HEK293 (cell line): ENCODE results near the gene AKAP6.

Source experiments
- CTCF ChIA-PET: fragments of 350-600 bp; formaldehyde crosslinking; extraction: SDS; loops from one replicate; lab custom pipeline; 2021; ENCODE audit warnings: antibody characterized with exemption; lab: Yijun Ruan, JAX
- POLR2A ChIA-PET: fragments of 300-600 bp; formaldehyde crosslinking; extraction: SDS; loops from one replicate; lab custom pipeline; 2020; ENCODE audit warnings: antibody characterized with exemption, inconsistent platforms; lab: Yijun Ruan, JAX
- H3K27ac ChIP-seq: fragments of 200-500 bp; sonication (Bioruptor generic); 2 replicates; pipeline ENCODE4 v1.5.1; 2014; ENCODE audit warnings: low read depth, low read length, control low read depth, inconsistent platforms; ENCODE audit errors: extremely low read depth
- H3K36me3 ChIP-seq, 2 experiments: fragments of 200-500 bp in 1 of 2; sonication (Bioruptor generic) in 1 of 2; 1 replicate in 1 of 2; 2 replicates in 1 of 2; pipeline ENCODE4 v1.5.1; 2014 to 2017; ENCODE audit warnings: inconsistent platforms in 2 of 2, low read length in 2 of 2; ENCODE audit not compliant: control insufficient read depth in 2 of 2, insufficient read depth in 1 of 2
- H3K4me1 ChIP-seq: fragments of 200-500 bp; sonication (Bioruptor generic); 2 replicates; pipeline ENCODE4 v1.5.1; 2014; ENCODE audit warnings: mild to moderate bottlenecking, low read length, inconsistent platforms; ENCODE audit not compliant: control insufficient read depth, insufficient read depth
- H3K4me3 ChIP-seq: 2 replicates; pipeline ENCODE4 v1.5.1; 2011; ENCODE audit warnings: low read depth, mild to moderate bottlenecking, control low read depth, low read length, moderate library complexity
- H3K9me3 ChIP-seq: fragments of 200-500 bp; sonication (Bioruptor generic); 2 replicates; pipeline ENCODE4 v1.5.1; 2014; ENCODE audit warnings: low read depth, low read length, inconsistent platforms; ENCODE audit not compliant: control insufficient read depth, insufficient read depth
- AEBP2 ChIP-seq: fragments of 450-650 bp; formaldehyde crosslinking; IDR thresholded peaks from 2 replicates; pipeline ENCODE4 v1.5.1; 2016; ENCODE audit warnings: missing biosample characterization, missing genetic modification characterization, borderline replicate concordance
- FEZF1 ChIP-seq: fragments of 450-650 bp; formaldehyde crosslinking; IDR thresholded peaks from 2 replicates; pipeline ENCODE4 v1.5.1; 2016; ENCODE audit warnings: missing biosample characterization, missing genetic modification characterization
- GFI1B ChIP-seq: fragments of 450-650 bp; formaldehyde crosslinking; IDR thresholded peaks from 2 replicates; pipeline ENCODE4 v1.5.1; 2016; ENCODE audit warnings: missing biosample characterization, missing genetic modification characterization
- IKZF3 ChIP-seq: fragments of 450-650 bp; IDR thresholded peaks from 2 replicates; pipeline ENCODE4 v1.5.0; 2018; ENCODE audit warnings: missing biosample characterization, mild to moderate bottlenecking, missing genetic modification characterization, moderate library complexity
- PATZ1 ChIP-seq: fragments of 450-650 bp; formaldehyde crosslinking; IDR thresholded peaks from 2 replicates; pipeline ENCODE4 v1.5.1; 2016; ENCODE audit warnings: missing biosample characterization, missing genetic modification characterization
- RBAK ChIP-seq: fragments of 450-650 bp; formaldehyde crosslinking; IDR thresholded peaks from 2 replicates; pipeline ENCODE4 v1.5.1; 2016; ENCODE audit warnings: missing biosample characterization, missing genetic modification characterization
- SCRT2 ChIP-seq: fragments of 450-650 bp; formaldehyde crosslinking; IDR thresholded peaks from 2 replicates; pipeline ENCODE4 v1.5.1; 2016; ENCODE audit warnings: missing biosample characterization, missing genetic modification characterization
- TRIM28 ChIP-seq: IDR thresholded peaks from 2 replicates; pipeline ENCODE4 v1.6.1; 2011; ENCODE audit warnings: low read length, control low read depth, borderline replicate concordance
- ZBTB17 ChIP-seq: fragments of 450-650 bp; formaldehyde crosslinking; IDR thresholded peaks from 2 replicates; pipeline ENCODE4 v1.5.1; 2016; ENCODE audit warnings: missing biosample characterization, missing genetic modification characterization
- ZBTB20 ChIP-seq: fragments of 450-650 bp; formaldehyde crosslinking; IDR thresholded peaks from 2 replicates; pipeline ENCODE4 v1.5.1; 2016; ENCODE audit warnings: missing biosample characterization, missing genetic modification characterization
- ZBTB49 ChIP-seq: fragments of 450-650 bp; formaldehyde crosslinking; IDR thresholded peaks from 2 replicates; pipeline ENCODE4 v1.5.1; 2016; ENCODE audit warnings: missing biosample characterization, missing genetic modification characterization, low read depth
- ZBTB8A ChIP-seq: fragments of 450-650 bp; formaldehyde crosslinking; IDR thresholded peaks from 2 replicates; pipeline ENCODE4 v1.5.1; 2016; ENCODE audit warnings: missing biosample characterization, missing genetic modification characterization
- ZFP3 ChIP-seq: fragments of 450-650 bp; formaldehyde crosslinking; IDR thresholded peaks from 2 replicates; pipeline ENCODE4 v1.5.1; 2016; ENCODE audit warnings: low read depth, missing biosample characterization, missing genetic modification characterization
- ZIC2 ChIP-seq: fragments of 450-650 bp; formaldehyde crosslinking; IDR thresholded peaks from 2 replicates; pipeline ENCODE4 v1.5.1; 2016; ENCODE audit warnings: missing biosample characterization, missing genetic modification characterization
- ZNF114 ChIP-seq: fragments of 450-650 bp; formaldehyde crosslinking; IDR thresholded peaks from 2 replicates; pipeline ENCODE4 v1.5.0; 2017; ENCODE audit warnings: missing biosample characterization, missing genetic modification characterization
- ZNF133 ChIP-seq: fragments of 450-650 bp; formaldehyde crosslinking; IDR thresholded peaks from 2 replicates; pipeline ENCODE4 v1.5.1; 2016; ENCODE audit warnings: missing biosample characterization, missing genetic modification characterization
- ZNF146 ChIP-seq: fragments of 450-650 bp; formaldehyde crosslinking; IDR thresholded peaks from 2 replicates; pipeline ENCODE4 v1.5.1; 2016; ENCODE audit warnings: missing biosample characterization, missing genetic modification characterization
- ZNF169 ChIP-seq: fragments of 450-650 bp; formaldehyde crosslinking; IDR thresholded peaks from 2 replicates; pipeline ENCODE4 v1.5.1; 2016; ENCODE audit warnings: missing biosample characterization, missing genetic modification characterization
- ZNF202 ChIP-seq: fragments of 450-650 bp; formaldehyde crosslinking; IDR thresholded peaks from 2 replicates; pipeline ENCODE4 v1.5.1; 2016; ENCODE audit warnings: missing biosample characterization, missing genetic modification characterization, borderline replicate concordance
- ZNF221 ChIP-seq: fragments of 450-650 bp; formaldehyde crosslinking; IDR thresholded peaks from 2 replicates; pipeline ENCODE4 v1.5.1; 2017; ENCODE audit warnings: missing biosample characterization, missing genetic modification characterization, borderline replicate concordance
- ZNF335 ChIP-seq: fragments of 450-650 bp; formaldehyde crosslinking; conservative IDR thresholded peaks from 2 replicates; pipeline ENCODE4 v1.5.1; 2016; ENCODE audit warnings: missing biosample characterization, missing genetic modification characterization
- ZNF366 ChIP-seq: fragments of 450-650 bp; formaldehyde crosslinking; conservative IDR thresholded peaks from 2 replicates; pipeline ENCODE4 v1.5.1; 2016; ENCODE audit warnings: missing biosample characterization, missing genetic modification characterization
- ZNF398 ChIP-seq: fragments of 450-650 bp; formaldehyde crosslinking; IDR thresholded peaks from 2 replicates; pipeline ENCODE4 v1.5.1; 2017; ENCODE audit warnings: missing biosample characterization, missing genetic modification characterization
- ZNF600 ChIP-seq: fragments of 450-650 bp; formaldehyde crosslinking; IDR thresholded peaks from 2 replicates; pipeline ENCODE4 v1.5.1; 2016; ENCODE audit warnings: missing biosample characterization, missing genetic modification characterization
- ZNF639 ChIP-seq: fragments of 450-650 bp; formaldehyde crosslinking; IDR thresholded peaks from 2 replicates; pipeline ENCODE4 v1.5.1; 2016; ENCODE audit warnings: missing biosample characterization, missing genetic modification characterization
- ZNF658 ChIP-seq: fragments of 450-650 bp; formaldehyde crosslinking; IDR thresholded peaks from 2 replicates; pipeline ENCODE4; 2016; ENCODE audit warnings: missing biosample characterization, missing genetic modification characterization
- ZNF704 ChIP-seq: fragments of 450-650 bp; formaldehyde crosslinking; IDR thresholded peaks from 2 replicates; pipeline ENCODE4 v1.5.1; 2016; ENCODE audit warnings: missing biosample characterization, missing genetic modification characterization
- ZNF707 ChIP-seq: fragments of 450-650 bp; formaldehyde crosslinking; IDR thresholded peaks from 2 replicates; pipeline ENCODE4 v1.5.1; 2016; ENCODE audit warnings: missing biosample characterization, missing genetic modification characterization
- ZSCAN16 ChIP-seq: fragments of 450-650 bp; formaldehyde crosslinking; IDR thresholded peaks from 2 replicates; pipeline ENCODE4 v1.5.1; 2016; ENCODE audit warnings: missing biosample characterization, missing genetic modification characterization

The AKAP6 gene

GRCh38 chr14:32426028-32426427 lies 96.9 kb downstream of the AKAP6 start (continued):
- TF ChIP-seq PATZ1 (tag by site-specific recombination): no peak
- TF ChIP-seq ZNF366 (tag by site-specific recombination): no peak
- TF ChIP-seq RBAK: no peak
- no peak for TF ChIP-seq AEBP2
- peak; percentile 69 for TF ChIP-seq ZNF398 (tag by site-specific recombination)
- no peak for TF ChIP-seq ZNF202
- TF ChIP-seq ZFP3: no peak
- TF ChIP-seq ZNF146 (tag by site-specific recombination): no peak
- no peak for TF ChIP-seq ZSCAN16 (tag by site-specific recombination)
- TF ChIP-seq GFI1B (tag by site-specific recombination): no peak
- TF ChIP-seq ZNF114: no peak
- no peak for TF ChIP-seq ZBTB49 (tag by site-specific recombination)
- no peak for TF ChIP-seq ZNF704 (tag by site-specific recombination)
- TF ChIP-seq IKZF3 (tag by site-specific recombination): peak; percentile 23; the same call in 1 of the 2 replicates
- no peak for TF ChIP-seq ZNF707 (tag by site-specific recombination)
- no peak for TF ChIP-seq ZIC2 (tag by site-specific recombination)
- TF ChIP-seq ZNF169: no peak

- no peaks in the 10 kb centered on the region for H3K9me3 ChIP-seq
- H3K4me1 ChIP-seq: peaks cover 23% of the 10 kb centered on the region
- ChIA-PET CTCF (no interaction called here), POLR2A (no interaction called here)
- H3K27ac ChIP-seq: peak overlapping the region; percentile 17; the same call in 1 of the 2 replicates
- H3K4me3 ChIP-seq: no peak overlapping the region
- no peaks in the 10 kb centered on the region for H3K36me3 ChIP-seq
- TF ChIP-seq ZNF600 (tag by site-specific recombination): peak; percentile 44; the same call in 1 of the 2 replicates
- peak; percentile 63 for TF ChIP-seq ZBTB20 (tag by site-specific recombination)
- TF ChIP-seq ZNF639 (tag by site-specific recombination): no peak
- TF ChIP-seq ZNF133 (tag by site-specific recombination): no peak
- no peak for TF ChIP-seq ZNF658
- TF ChIP-seq ZNF221 (tag by site-specific recombination): no peak
- peak; percentile 68 for TF ChIP-seq ZNF335 (tag by site-specific recombination)
- peak; percentile 88 for TF ChIP-seq FEZF1 (tag by site-specific recombination)
- peak; percentile 70 for TF ChIP-seq ZBTB17 (tag by site-specific recombination)
- peak; percentile 56 for TF ChIP-seq TRIM28
- no peak for TF ChIP-seq ZSCAN16 (tag by site-specific recombination)
- TF ChIP-seq ZBTB8A (tag by site-specific recombination): no peak
- TF ChIP-seq SCRT2: peak; percentile 78
Observed at GRCh38 chr14:32426586-32427388, 97.7 kb downstream of the AKAP6 start.
